Lower leg skin (tissue), 4 donors: ENCODE measurements around the gene FAM162A. TPM values are rescaled to one million over a fixed set of nuclear protein-coding genes. Genes with fewer than 3 reads are reported as not detected.

Experiments
- DNase-seq, 2 donors: peaks; one replicate each; pipeline ENCODE4 v3.0.0-alpha.2; 2019; ENCODE audit warnings: low spot score in 2 of 2
- H3K4me3 ChIP-seq: fragments of 200-600 bp; sonication (generic); 2 replicates; pipeline ENCODE4 v1.5.1; 2017; ENCODE audit warnings: mild to moderate bottlenecking, low read depth; ENCODE audit not compliant: poor library complexity, severe bottlenecking
- CTCF ChIP-seq, 3 donors: fragments of 450-650 bp; IDR thresholded peaks; one replicate each; pipeline ENCODE4 v1.5.1; 2016; ENCODE audit warnings: antibody characterized with exemption in 3 of 3, mild to moderate bottlenecking in 3 of 3, moderate library complexity in 2 of 3
- POLR2A ChIP-seq, 2 donors: fragments of 450-650 bp; IDR thresholded peaks; one replicate each; pipeline ENCODE4 v1.6.1; 2016 to 2017; ENCODE audit warnings: antibody characterized with exemption in 2 of 2, mild to moderate bottlenecking in 1 of 2, moderate library complexity in 1 of 2
- WGBS, 2 donors: methylation state at CpG; one replicate each; pipeline ENCODE4 v1.1.5; 2018; 5-methylcytosine and 5-hydroxymethylcytosine counted together
- intact Hi-C: fragments of 100-400 bp; cut with DNase I; formaldehyde crosslinking; loops from one replicate; pipeline ENCODE4 v1.15.0; 2023; ENCODE audit warnings: low total_unique reads
- total RNA-seq, 4 donors: library from RNA; depleted of rRNA; stranded (reverse); fragments of >200 nt; gene quantifications; one replicate each; pipeline ENCODE4 v1.1.0, GENCODE V29; 2016

The FAM162A gene
- total RNA-seq, 4 donors from 2014 or later = 34.2 to 85.7 (median 41.0) TPM

- intact Hi-C loops = no loop called here
- TF ChIP-seq POLR2A (IDR thresholded peaks at IDR 0.05) = no peak
- TF ChIP-seq CTCF (IDR thresholded peaks at IDR 0.05) = no peak
- no peak for DNase-seq
- H3K4me3 ChIP-seq = no peak overlapping the region
- 93 to 94% methylated on average over 4 of the region's 4 CpGs for WGBS, 2 donors
Measured at GRCh38 chr3:122351612-122352011, 32.4 kb upstream of the FAM162A start.

- intact Hi-C loops = no loop called here
- WGBS, 2 donors = 35 to 36% methylated on average over 2 of the region's 2 CpGs
- H3K4me3 ChIP-seq = no peak overlapping the region
- peak in 1 of 2 donors; percentile 34 for DNase-seq
- TF ChIP-seq CTCF (IDR thresholded peaks at IDR 0.05) = no peak
Measured at GRCh38 chr3:122353215-122353614, 30.8 kb upstream of the FAM162A start.

GRCh38 chr3:122353893-122354401 lies 30.0 kb upstream of the FAM162A start:
- H3K4me3 ChIP-seq = no peak overlapping the region
- intact Hi-C loops = no loop called here
- no peak for TF ChIP-seq POLR2A (IDR thresholded peaks at IDR 0.05)
- no peak for TF ChIP-seq CTCF (IDR thresholded peaks at IDR 0.05)
- no peak for DNase-seq
- WGBS, 2 donors = 92 to 96% methylated on average over 1 of the region's 1 CpG

- TF ChIP-seq POLR2A (IDR thresholded peaks at IDR 0.05) (no peak), CTCF (IDR thresholded peaks at IDR 0.05) (no peak)
- 77 to 83% methylated on average over 4 of the region's 4 CpGs for WGBS, 2 donors
- H3K4me3 ChIP-seq = no peak overlapping the region
- intact Hi-C loops = no loop called here
- DNase-seq = no peak
Measured at GRCh38 chr3:122355612-122356011, 28.4 kb upstream of the FAM162A start.

GRCh38 chr3:122356402-122356801 lies 27.6 kb upstream of the FAM162A start:
- 68 to 78% methylated on average over 4 of the region's 4 CpGs for WGBS, 2 donors
- H3K4me3 ChIP-seq = no peak overlapping the region
- intact Hi-C loops = no loop called here
- DNase-seq = no peak
- TF ChIP-seq CTCF (IDR thresholded peaks at IDR 0.05) (no peak), POLR2A (IDR thresholded peaks at IDR 0.05) (no peak)
